Esophagus mucosa (tissue), 1 donor: ENCODE data around the gene SCPEP1. TPM values are rescaled to one million over a fixed set of nuclear protein-coding genes. Genes with fewer than 3 reads are reported as not detected.

Experiments used
- ATAC-seq: fragments of 200-7000 bp; cut with Tn5 transposase; one replicate; pipeline ENCODE4 v1.9.1; 2020
- total RNA-seq: library from RNA; stranded (reverse); gene quantifications from one replicate; pipeline ENCODE4 v1.2.4, GENCODE V29; 2023
- donor health status: DM: yes; HTN: yes; CAD: no.

Gene SCPEP1
- total RNA-seq, 1 donor from 2014 or later = 68.1 TPM

DNA sequence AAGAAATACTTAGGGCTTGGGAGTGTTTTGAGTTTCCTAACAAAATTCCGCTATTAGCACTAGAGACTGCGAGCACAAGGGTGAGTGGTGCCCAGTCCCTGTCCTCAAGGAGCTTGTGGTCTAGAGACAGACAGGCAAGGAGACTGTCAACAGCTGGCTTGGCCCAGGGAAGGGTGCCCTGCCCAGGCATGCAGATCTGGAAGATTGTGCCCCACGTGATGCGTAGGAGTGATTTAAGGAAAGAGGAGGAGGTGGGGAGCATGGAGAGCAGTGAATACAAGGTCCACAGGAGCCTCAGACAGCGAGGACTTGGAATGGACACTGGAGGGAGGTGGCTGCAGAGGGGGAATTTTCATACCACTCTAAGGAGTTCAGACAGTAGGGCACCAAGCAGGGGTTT lies 25.0 kb downstream of the SCPEP1 start:
- ATAC-seq = no peak

DNA sequence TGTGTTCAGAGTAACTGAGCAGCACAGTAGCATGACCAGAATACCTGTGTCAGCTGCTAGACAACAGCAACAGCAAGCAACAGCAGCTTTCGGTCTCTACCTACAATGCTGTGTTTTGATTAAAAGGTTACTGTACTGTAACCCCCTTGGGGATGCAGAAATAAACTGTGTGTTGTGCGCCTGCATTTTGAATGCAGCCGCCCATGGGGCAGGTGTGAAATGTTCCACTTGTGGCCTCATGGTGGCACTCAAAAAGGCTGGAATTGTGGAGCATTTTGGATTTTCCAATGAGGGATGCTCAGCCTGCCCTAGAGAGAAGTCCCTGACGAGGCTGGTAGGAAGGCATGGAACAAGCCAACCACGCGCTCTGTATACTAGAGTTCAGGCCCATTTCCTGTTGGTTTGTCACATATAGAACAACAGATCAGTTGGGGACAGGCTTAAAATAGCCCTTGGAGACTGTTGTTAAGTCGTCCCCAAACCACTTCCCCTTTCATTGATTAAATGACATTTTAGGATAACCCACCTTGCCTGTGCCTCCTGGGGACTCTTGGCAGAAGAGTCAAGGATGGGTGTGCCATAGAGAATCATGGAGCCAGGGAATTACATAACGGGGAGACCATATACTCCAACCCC lies 27.1 kb downstream of the SCPEP1 start:
- peak; percentile 56 for ATAC-seq

DNA sequence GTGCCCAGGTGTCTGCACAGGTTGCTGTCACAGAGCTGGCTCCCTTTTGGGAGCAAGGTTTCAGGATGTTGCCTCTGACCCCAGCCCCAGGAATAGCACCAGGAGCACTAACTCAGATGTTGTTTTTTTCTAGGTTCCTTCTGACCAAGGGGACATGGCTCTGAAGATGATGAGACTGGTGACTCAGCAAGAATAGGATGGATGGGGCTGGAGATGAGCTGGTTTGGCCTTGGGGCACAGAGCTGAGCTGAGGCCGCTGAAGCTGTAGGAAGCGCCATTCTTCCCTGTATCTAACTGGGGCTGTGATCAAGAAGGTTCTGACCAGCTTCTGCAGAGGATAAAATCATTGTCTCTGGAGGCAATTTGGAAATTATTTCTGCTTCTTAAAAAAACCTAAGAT lies 28.1 kb downstream of the SCPEP1 start:
- no peak for ATAC-seq

DNA sequence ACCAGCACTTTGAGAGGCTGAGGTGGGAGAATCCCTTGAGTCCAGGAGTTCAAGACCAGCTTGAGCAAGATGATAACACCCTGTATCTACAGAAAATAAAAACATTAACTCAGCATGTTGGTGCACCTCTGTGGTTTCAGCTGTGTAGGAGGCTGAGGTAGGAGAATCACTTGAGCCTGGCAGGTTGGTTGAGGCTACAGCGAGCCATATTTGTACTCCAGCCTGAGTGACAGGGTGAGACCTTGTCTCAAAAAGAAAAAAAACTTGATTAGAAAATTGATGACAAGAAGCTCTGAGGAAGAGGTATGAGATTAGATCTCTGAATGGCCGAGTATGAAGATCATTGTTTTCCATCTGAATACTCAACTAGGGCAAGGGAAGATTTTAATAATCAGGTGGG lies 31.0 kb downstream of the SCPEP1 start:
- no peak for ATAC-seq

GRCh38 chr17:57009737-57010445 lies 32.0 kb downstream of the SCPEP1 start:
- ATAC-seq = peak; percentile 74

DNA sequence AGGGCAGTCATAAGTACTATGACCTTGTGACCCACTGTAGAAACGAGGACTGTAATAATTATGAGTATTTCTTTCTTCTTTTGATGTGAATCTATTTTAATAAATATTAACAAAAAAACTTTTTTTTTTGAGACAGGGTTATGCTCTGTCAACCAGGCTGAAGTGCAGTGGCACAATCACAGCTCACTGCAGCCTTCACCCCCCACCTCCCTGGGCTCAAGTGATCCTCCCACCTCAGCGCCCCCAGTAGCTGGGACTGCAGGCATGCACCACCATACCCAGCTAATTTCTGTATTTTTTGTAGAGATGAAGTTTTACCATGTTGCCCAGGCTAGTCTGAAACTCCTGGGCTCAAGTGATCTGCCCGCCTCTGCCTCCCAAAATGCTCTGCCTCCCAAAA lies 32.6 kb downstream of the SCPEP1 start:
- ATAC-seq = no peak

GRCh38 chr17:57011491-57012015 lies 33.6 kb downstream of the SCPEP1 start:
- ATAC-seq = no peak

DNA sequence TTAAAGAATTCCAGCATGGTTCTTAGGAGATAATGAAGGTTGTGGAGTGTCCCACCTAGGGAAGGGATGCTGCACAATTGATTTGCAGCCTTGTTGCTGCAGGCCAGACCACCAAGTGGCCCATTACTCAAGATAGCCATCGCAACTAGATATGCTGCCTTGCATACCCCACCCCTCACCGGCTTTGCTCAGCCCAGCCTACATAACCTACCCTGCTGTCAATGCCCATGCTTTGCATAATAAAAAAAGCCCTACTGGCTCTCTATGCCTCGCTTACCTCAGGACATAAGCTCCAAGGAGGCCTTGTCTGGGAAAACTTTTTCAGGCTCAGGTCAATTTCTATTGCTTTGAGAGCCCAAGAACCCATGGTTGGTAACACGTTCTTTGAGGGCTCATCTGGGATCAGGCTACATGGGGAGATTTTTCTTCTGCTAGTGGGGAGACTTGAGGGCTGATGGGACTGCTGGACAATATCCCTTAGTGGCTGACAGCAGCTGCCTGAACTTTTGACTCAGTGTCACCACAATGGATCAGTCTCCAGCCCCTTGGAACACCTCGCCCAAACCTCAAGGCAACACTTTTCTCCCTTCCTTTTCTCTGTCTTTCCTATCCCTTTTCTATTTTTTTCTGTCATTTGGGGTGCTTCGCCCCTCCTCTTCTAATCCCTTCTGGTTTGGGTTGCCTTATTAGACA lies 38.3 kb downstream of the SCPEP1 start:
- ATAC-seq = peak; percentile 31

- ATAC-seq = peak; percentile 96
These were observed 38.8 kb downstream of the SCPEP1 start for GRCh38 chr17:57016764-57017116.

GRCh38 chr17:57017625-57018024 lies 39.7 kb downstream of the SCPEP1 start:
- ATAC-seq = no peak

- ATAC-seq = no peak
These were observed 42.3 kb downstream of the SCPEP1 start for GRCh38 chr17:57020208-57020607.

DNA sequence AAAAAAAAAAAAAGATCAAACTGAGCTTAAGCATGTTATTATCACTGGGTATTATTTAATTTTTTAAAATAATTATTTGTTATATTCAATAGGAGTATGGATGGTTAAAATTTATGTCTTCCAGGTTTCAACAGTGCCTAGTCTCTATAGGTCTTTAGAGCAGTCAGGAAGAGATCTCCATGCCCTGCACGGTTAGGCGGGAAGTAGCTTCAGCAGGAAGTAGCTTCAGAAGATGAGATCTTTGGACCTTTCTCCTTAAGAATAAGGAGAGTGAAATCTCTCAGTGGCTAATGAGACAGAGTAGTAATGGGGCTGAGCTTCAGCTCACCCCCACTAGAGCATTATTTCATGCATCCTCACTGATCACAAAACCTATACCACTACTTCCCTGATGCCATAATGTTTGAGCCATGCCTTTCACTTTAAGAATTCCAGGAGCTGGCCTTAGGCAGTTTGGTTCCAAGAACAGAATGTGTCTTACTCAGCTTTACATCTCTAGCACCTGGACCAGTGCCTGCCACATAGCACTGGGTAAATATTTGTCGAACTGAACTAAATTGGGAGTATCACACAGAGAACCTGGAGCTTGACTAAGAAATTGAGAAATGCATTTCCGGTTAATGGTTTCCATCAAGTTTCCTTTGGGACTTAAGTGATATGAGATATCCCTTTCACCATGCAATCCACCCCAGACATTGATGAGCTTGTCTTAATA lies 43.5 kb downstream of the SCPEP1 start:
- peak; percentile 71 for ATAC-seq

DNA sequence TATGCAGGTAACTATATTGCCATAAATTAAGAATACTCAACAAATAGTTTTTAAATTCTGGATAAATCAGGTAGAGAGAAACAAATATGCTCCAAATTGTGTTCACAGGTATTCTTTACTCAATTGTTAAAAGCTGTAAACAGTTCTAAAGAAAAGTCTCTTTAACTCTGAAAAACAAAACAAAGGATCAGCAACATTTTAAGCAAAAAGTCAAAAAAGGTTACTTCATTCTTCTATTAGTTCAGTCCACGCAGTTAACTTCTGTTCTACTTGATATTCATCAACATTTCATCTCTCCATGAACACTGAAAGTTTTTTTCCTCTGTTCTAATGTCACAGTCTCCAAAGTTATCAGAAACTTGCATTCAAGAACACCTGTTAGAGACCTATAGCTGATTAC lies 47.9 kb downstream of the SCPEP1 start:
- ATAC-seq = no peak

DNA sequence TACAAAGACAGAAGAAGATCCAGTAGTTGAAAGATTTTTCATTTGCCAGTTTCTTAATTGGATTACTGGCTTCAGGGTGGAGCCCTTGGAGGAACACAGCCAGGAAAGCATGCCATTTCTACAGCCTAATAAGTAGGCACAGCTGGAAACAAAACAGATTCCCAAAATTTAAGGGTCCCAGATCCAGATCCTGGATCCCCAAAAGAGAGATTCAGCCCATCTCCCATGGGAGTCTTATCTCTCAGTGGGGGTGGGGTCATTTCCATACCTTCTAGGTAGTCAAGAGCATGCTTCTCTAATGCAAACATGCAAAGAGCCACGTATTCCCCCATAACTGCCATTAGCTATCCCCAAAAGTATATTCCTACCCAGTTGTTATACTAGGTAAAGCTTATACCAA lies 49.9 kb downstream of the SCPEP1 start:
- no peak for ATAC-seq

GRCh38 chr17:57032343-57032742 lies 54.4 kb downstream of the SCPEP1 start:
- ATAC-seq = no peak

- ATAC-seq = no peak
These were observed 55.4 kb downstream of the SCPEP1 start for GRCh38 chr17:57033296-57033695.

- no peak for ATAC-seq
These were observed 57.1 kb downstream of the SCPEP1 start for GRCh38 chr17:57034807-57035754.

- peak; percentile 73 for ATAC-seq
These were observed 58.1 kb downstream of the SCPEP1 start for GRCh38 chr17:57035971-57036481.

GRCh38 chr17:57037411-57037810 lies 59.5 kb downstream of the SCPEP1 start:
- ATAC-seq = no peak

DNA sequence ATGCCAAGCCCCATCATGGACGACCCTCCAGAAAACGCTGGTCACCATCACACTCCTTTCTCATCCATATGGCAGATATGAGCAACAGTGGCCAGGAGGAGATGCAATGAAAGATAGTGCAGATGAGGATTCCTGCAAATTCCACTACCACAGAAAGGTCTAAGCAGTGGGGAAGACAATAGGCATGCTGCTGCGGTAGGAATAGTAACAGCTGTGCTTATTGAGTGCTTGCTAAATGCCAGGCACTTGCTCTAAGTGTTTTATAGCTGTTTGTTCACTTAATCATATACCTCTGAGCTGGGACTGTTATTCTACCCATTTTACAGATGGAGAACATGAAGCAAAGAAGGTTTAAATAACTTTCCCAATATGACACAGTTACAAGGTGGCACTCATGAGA lies 60.6 kb downstream of the SCPEP1 start:
- ATAC-seq = no peak

GRCh38 chr17:57040571-57040970 lies 62.6 kb downstream of the SCPEP1 start:
- ATAC-seq = no peak

DNA sequence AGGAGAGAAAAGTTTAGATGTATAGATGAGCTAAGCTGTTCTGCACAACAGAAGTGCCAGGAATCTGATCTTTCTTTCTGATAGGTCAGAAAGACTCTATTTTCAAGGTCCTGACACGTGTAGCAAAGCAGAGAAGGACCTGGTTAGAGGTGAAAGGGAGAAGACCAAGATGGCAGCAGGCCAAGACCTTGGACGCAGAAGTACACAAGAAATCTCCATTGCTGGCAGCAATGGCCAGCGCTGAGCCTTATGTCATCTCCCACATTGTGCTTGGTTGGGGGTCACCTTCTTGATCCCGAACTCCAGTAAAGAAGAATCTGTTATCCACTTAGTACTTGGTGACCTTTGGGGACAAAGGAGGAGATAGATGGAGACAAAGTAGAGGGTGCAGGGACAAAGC lies 65.3 kb downstream of the SCPEP1 start:
- ATAC-seq = no peak
